Stimulated activated CD8-positive, alpha-beta memory T cell treated with anti-CD3 and anti-CD28 coated beads, Interleukin-15, amount 100 ng/mL, for 1 hour (primary cell): Measurements from ENCODE around the gene PPT2.

ENCODE experiments used
- DNase-seq: peaks from one replicate; pipeline ENCODE4 v3.0.0-alpha.2; 2020; ENCODE audit warnings: low read depth

PPT2 gene

DNA sequence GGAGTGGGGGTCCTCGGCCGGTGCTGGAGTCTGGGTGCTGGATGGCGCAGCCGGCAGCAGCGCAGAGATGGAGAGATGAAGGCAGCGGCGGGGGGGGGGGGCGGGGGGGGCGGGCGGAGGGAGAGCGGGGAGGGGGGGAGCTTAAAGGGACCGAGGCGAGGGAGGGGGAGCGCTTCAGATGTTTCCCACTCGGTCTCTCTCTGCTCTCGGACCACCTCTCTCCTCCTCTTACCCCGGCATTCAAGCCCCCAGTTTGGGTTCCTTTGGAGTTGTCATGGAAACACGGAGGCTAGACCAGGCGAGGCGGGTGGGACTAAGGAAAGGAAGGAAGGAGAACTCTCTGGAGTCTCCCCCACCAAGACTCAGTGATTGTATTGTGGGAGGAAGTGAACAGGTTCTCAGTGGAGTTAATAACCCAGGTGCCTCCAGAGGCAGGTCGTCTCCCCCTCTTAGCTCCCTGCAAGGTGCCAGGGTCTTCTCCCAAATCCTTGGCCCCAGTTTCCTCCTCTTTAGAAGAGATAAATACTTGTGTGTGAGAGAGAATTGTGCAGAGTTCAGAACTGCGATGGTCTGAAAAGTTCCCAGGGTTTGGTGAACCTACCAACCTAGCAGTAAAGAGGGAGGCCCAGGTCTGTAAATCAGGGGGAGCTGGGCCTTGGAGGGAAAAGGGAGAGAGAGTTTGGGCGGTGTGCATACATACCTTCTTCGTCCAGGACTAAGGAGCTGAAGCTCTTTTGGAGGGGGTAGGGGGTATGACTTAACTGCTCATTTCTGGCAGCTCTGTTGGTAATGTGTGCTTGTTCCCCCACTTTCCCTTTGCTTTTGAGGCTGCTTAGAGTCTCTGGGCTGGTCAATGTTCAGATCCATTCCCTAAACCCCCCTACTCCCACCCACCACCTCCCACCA, 1.8 kb upstream of the PPT2 start, which contains the start of gene PRRT1:
Gene PRRT1, minus strand, starts transcription at position 77 of the 906 bp plus-strand sequence. CDS start 112 bp downstream, outside the sequence.
- no peak for DNase-seq

DNA sequence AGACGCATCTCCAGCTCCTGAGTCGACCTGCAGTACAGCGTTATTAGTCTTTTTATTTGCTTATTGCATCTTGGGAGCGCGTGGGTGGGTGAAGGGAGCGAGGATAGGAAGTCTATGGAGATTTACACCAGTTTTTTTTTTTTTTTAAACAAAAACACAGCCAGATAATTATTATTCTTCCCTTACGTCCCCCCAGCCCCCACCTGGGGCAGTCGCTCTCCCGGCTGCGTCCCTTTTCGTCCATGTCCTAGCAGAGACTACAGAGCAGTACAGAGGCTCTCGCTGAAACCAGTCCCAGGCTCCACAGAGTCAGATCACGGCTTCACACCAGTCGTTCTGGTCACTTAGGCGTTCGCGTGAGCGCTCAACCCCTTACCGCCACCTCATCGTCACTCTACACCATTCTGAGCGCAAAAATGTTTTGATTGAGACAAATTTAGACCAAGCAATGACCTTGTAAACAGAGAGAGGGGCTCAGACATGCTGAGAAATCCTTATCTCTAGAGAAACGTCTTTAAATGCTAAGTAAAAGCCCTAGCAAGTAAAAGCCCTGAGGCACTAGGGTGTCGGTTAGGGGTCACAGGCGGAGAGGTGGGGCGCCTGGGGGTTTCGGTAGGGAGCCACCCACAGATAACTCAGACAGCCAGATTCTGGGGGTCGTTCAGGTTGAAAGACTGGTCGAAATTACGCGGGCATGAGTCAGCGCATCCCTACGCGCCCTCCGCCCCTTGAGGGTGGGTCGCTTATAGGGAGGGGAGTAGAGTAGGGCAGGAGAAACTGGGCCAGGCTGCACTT, 975 bp upstream of the PPT2 start:
- DNase-seq, result no peak

DNA sequence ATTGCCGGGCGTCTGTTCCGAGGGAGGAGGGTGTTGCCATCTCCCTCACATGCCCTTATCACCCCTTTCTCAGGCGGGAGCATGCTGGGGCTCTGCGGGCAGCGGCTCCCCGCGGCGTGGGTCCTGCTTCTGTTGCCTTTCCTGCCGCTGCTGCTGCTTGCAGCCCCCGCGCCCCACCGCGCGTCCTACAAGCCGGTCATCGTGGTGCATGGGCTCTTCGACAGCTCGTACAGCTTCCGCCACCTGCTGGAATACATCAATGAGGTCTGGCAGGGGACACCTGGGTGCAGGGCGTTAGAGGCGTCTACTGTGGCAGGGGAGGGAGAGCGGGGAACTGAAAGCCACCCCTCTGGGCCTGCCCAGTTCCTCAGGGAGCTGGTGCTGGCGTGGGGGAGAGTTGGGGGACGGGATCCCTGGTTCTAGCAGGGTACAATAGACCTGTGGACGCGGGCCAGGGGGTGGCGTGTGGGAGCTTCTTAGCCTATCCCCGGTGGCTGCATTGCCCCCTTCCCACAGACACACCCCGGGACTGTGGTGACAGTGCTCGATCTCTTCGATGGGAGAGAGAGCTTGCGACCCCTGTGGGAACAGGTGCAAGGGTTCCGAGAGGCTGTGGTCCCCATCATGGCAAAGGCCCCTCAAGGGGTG, 697 bp downstream of the PPT2 start:
- peak; percentile 37 for DNase-seq

DNA sequence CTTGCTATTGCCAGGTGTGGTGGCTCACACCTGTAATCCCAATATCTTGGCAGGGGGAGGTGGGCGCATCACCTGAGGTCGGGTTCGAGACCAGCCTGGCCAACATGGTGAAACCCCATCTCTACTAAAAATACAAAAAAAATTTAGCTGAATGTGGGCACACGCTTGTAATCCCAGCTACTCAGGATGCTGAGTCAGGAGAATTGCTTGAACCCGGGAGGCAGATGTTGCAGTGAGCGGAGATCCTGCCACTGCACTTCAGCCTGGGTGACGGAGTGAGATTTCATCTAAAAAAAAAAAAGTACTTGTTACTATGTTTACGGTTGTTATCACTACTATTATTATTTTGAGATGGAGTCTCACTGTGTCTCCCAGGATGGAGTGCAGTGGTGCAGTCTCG, 3.0 kb downstream of the PPT2 start:
- DNase-seq, result no peak

DNA sequence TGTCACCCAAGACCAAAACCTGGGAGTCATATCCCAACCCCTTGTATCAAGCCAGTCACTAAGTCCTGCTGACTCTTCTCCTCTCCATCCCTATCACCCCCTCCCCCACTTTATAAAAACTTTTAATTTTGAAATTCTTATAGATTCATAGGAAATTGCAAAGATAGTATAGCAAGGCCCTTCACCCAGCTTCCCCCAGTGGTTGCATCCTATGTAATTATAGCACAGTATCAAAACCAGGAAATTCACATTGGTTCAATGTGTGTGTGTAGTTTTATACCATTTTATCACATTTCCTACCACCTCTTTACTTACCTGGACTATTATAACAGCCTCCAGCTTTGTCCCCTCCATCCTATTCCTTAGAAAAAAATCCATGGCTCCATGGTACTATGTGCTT, 4.1 kb downstream of the PPT2 start:
- DNase-seq, result no peak

DNA sequence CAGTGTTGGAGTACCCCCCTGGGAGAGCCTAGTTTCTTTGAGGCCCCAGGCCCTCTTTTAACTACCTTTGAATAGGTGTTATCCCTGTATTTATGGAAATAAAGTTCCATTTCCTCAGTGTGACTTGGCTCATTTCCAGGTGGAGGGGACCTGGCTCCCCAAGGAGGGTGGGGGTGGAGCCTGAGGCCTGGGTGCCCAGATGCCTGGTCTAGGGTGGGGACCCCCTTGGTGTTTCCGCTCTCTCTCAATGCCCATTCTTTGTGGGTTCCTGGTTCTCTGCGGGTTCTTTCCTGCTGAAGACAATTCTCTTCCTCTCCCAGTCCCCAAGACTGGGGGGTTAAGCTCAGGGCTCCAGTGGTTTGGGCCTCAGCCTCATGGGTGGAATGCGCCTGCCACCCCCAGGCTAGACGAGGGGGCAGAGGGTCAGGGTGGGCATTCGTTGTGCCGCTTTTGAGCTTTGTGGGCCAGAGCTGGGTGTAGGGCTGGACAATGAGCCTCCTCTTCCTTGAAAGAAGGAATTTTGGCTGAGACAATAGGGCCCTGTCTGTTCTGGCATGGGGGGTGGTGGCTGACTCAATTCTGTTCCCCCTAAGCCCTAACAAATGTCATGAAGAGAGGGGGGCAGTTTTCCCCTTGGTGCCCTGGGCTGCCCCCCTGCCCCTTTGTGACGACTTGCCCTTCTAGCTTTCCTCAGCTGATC, 9.8 kb downstream of the PPT2 start:
- DNase-seq, result no peak

DNA sequence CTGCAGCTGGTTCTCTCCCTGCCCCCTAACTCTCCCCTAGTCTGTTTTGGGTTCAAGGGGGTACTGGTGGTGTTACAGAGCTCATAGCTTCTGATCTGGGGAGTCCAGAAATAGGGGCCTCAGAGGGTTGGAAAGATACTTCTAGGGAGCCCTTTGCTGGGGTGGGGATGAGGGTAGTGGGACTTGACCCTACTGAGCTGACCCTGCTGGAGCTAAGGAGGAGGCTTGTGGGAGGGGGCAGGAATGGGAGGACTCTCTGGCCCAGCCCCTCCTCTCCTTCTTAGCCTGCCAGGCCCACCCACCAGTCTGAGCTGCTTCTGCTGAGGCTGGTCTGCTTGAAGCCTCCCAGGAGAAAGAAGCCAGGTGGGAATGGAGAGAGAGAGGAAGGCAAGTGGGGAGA, 10.4 kb downstream of the PPT2 start, which contains the start of gene EGFL8:
Gene EGFL8, plus strand, starts transcription at position 301 of the 400 bp plus-strand sequence. CDS start 1,571 bp downstream, outside the sequence.
- DNase-seq, result no peak

DNA sequence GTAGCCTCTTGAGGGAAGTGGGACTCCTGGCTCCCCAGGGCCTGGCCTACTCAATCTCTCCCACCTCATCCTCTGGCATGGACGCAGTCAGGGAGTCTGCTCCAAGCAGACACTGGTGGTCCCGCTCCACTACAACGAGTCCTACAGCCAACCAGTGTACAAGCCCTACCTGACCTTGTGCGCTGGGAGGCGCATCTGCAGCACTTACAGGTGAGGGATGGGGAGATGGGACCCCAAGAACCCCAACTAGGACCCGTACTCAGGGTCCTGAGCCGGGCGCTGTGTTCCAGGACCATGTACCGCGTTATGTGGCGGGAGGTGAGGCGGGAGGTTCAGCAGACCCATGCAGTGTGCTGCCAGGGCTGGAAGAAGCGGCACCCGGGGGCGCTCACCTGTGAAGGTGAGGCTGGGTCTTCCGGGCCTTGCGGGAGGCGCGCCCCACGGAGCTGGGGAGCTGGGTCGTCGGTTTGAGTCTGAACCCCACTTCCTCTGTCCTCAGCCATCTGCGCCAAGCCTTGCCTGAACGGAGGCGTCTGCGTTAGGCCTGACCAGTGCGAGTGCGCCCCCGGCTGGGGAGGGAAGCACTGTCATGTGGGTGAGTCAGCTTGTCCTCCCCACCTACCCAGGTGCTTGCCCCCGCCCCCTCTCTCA, 12.6 kb downstream of the PPT2 start:
- DNase-seq, result no peak

DNA sequence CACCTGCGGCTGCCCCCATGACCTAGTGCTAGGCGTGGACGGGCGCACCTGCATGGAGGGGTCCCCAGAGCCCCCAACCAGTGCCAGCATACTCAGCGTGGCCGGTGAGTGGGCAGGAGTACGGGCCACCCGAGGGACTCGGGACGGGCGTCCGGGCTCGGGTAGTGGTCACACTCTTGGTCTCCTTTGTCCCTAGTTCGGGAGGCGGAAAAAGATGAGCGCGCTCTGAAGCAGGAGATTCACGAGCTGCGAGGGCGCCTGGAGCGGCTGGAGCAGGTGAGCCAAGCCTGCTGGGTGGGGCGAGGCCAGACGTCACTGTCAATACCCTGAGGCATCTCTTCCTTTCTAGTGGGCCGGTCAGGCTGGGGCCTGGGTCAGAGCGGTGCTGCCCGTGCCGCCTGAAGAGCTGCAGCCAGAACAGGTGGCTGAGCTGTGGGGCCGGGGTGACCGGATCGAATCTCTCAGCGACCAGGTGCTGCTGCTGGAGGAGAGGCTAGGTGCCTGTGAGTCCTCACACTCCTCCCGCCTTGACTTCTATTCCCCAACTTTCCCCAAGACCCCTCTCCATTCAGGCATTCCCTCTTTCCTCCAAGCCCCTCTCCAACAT, 13.3 kb downstream of the PPT2 start:
- DNase-seq, result no peak

DNA sequence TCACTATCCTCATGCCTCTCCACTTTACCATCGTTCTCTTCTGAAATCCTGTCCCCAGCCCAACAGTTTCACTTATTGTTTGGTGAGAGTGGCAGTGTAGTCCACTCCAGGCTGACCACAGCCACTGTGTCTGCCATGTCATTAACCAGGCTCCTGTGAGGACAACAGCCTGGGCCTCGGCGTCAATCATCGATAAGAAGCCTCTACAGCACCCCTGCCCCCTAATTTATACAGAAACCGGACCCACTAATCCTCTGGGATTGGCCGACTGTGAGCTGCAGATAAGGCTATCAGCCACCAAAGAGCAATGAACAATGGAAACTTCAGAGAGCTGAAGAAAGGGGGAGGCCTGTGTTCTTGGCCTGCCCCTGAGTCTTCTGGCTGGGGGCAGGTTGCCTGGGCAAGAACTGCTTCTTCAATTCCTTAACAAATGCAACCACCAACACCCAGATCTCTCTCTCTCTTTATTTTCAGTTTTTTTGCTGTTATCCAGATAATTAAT, 13.9 kb downstream of the PPT2 start:
- DNase-seq, result no peak

DNA sequence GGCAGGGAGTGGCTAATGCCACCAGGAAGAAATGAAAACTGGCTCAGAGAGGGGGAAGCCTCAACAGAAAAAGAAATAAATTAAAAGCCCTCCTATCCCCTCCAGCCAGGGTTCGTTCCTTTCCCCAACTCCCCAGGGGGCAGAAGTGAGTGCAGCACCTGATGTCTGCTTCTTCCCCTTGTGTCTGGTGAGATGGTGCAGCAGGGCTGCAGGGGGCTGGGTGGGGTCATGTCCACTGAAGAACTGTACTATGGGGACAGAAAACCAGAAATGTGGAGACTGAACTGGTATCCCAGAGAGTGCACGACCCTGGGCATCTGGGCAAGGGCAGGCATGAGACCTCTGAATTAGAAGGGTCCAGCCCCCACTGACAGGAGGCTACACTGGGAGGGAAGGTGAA, 14.4 kb downstream of the PPT2 start:
- DNase-seq, result no peak

DNA sequence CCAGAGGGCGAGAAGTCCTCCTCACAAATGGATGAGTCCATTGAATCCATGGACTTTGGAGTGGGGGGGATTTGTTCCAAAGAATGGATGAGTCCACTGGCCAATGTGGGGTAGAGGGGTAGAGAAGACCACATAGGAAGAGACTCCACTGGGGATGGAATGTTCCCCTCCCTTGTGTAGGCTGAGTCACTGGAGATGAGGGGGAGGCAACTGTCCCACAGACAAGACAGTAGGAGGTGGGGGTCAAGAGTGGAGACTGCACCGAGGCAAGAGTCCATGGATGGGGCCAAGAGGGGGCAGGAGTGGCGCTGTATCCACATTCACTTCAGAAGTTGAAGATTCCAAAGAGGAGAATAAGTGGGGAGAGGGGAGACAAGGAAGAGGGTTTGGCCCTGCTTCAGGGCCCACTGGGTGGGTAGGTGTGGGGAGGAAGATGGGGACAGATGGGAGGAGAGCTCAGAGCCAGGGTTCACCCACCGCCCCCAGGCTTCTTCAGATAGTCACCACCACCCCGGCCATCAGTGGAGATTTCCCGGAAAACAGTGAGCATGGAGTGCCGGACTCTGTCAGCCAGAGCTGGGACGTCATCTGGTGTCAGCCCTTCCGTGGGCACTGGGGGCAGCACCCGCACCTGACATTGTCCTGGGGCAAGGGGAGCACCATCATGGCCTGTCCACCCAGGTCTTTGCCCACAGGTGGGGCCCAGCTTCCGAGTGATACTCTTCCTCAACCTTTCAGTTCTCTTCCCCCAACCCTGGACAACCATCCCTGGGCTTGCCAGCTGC, 15.1 kb downstream of the PPT2 start:
- DNase-seq, result no peak

DNA sequence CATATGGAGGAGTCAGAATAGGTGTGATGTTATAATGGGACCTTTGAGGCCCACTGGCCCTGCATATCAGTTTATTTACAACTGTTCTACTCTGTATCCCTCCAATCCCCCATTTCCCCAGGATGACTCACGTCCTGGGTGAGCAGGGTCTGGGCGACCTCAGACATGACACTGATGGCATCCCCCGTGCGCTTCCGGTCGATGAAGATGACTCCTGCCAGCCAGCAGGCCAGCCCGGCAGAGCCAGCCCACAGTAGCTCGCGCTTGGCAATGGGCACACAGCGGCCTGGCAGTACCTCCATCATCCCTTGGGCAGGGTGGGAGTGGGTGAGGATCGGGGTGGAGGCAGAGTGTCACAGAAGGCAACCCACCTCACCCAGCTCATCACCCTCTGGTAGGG, 16.4 kb downstream of the PPT2 start:
- no peak for DNase-seq

DNA sequence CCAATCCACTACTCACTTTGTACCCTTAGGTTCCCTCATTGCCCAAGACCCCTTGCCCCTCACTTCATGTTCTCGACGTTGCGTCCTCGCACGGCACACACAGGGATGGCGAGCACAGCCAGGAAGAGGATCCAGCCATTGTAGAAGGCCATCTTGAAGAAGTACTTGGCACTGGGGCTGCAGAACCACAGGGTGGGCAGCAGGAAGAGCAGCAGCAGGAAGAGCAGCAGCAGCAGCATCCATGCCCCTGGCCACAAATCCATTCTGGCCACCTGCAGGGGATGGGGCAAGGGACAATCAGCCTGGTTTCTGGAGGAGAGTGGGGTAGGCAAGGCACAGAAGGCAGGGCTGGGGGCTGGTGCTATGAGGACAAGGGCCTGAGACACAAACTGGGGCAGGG, 17.3 kb downstream of the PPT2 start:
- DNase-seq, result no peak

DNA sequence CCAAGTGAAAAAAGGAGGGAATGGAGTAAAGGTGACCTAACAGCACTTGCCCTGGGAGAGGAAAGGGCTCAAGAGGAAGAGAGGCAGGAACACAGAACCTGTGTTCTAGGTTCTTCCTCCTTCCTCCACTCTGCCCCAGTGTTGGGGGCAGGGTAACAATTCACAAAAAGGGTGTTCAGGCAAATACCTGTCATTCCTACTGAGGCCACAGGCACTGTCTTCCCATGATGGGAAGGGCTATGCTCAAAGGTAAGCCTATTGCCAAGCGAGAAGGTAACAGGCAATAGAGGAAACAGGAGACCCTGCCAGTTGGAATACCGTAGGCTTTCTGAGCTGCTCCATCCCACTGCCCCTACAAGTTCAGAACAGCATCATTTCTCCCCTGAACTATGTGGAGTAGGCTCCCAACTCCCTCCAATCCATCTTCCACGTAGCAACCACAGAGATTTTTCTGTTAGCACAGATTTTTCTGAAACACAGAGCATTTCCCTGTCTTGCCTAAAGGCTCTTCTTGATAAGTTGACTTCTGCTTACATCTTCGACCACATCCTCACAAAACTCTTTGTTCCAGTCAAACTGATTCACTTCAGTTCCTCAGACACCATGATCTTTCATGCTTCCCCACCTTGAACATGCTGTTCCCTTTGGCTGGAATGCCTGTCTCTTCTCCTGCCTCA, 19.2 kb downstream of the PPT2 start:
- no peak for DNase-seq

DNA sequence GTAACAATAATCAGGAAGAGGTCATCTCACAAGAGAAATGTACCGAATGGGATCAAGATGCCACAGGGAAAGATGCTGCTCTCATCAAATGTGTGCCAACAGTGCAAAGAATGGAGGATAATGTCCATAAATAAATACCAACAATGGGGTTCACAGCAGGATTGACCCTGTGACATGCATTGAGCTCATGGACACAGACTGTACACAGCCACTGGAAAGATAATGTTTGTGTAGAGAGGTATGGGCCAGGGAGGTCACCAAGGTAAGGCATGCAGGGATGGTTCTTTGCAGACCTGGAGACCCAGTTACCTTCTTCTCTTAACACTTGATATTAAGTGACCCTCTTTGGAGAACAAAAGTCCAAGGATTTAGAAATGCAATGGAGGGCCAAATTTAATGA, 20.5 kb downstream of the PPT2 start:
- DNase-seq, result no peak

DNA sequence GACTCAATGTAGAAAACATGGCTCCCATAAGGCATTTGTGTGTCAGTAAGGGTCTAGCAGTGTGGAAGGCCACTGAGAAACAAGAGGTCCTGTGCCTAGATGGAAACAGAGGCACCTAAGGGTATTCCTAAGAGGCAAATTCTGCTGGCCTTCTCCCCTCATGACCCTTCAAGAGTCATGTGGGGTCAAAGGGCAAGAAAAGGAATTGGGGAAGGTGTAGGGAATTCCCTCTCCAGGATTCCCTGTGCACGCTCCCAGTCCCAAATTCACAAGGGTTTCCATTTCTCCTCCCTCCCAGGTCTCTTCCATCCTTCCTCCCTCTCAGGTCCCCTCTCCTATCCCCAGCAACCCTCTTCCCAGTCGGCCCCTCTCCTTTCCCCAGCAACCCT, 21.4 kb downstream of the PPT2 start:
- no peak for DNase-seq

DNA sequence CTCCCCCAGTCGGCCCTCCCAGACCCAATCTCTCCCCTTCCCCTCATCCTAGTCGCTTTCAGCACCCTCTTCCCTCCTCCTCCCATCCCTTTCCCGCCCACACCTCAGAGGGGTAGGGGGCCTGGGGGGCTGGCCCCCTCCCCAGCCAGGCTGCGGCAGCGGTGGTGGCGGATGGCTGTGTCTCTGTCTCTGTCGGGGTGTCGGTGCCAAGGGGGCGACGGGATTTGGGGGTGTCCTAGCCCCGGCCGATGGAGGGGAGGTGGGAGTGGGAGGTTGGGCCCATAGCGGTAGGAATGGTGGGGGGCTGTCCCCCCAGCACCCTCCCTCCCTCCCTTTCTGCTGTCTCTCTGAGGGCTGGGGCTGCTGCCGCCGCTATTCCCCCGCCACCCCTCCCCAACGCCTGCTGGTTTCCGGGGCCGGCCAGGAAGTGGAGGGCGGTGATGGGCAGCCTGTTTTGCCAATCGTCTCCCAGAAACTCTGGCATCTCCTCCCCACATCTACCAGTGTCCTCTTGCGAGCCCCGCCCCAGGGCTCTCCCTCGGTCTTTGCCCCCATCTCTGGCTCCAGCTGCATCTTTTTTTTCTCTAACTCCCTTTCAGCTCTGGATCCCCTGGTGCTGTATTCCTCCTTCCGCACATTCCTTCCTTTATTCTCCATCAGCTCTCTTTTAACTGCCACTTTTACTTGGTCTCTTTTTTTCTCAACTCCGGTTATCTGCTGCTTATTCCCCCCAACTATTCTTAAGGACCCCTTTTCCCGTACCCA, 22.0 kb downstream of the PPT2 start, which contains the start of gene AGPAT1:
Gene AGPAT1, minus strand, starts transcription at position 374 of the 765 bp plus-strand sequence. CDS start 4,588 bp downstream, outside the sequence.
- peak; percentile 93 for DNase-seq
